D341Med (cell line): ENCODE data around the gene CABP4.

Source experiments
- DNase-seq: peaks from one replicate; pipeline ENCODE4 v3.0.0; 2012; ENCODE audit warnings: low spot score

The CABP4 gene

GRCh38 chr11:67435727-67436458 is 19.3 kb upstream of the CABP4 start:
- DNase-seq, result no peak

DNA sequence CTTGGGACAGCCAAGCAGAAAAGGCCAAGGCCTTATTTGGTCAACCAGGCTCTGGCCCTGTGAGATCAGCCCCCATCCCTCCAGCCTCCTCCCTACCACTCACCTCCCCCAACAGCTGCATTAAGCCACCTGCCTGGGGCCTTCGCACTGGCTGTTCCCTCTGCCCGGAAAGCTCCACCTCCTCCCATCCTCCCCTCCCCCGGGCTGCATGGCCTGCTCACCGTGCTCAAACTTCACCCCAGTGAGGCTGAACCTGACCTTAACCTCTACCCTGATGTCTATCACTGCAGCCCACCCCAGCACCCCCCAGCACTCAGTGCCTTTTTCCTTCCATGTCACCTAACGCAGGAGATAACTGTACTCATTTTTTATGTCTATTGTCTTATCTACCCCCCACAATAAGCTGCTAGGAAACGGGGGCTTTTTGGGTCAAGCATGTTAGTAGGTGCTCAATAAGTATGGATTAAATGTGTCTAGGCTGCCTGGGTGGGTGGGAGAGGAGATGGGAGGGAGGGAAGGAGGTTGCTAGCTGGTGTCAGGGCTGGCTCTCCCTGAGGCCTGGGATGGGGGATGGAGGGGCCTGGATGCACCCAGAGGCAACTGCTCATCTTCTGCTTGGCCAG is 18.6 kb upstream of the CABP4 start:
- DNase-seq, result no peak

- DNase-seq, result no peak
Measured at GRCh38 chr11:67437082-67437808, 17.9 kb upstream of the CABP4 start, which contains the start of gene PTPRCAP. TSS of gene PTPRCAP (minus strand) at chr11:67437682. CDS start at chr11:67437619, 63 bp downstream.

- DNase-seq, result no peak
Measured at GRCh38 chr11:67437809-67438157, 17.4 kb upstream of the CABP4 start.

- no peak for DNase-seq
Measured at GRCh38 chr11:67438158-67438902, 16.8 kb upstream of the CABP4 start.

- DNase-seq, result peak; percentile 58
Measured at GRCh38 chr11:67439321-67440228, 15.6 kb upstream of the CABP4 start.

GRCh38 chr11:67440229-67441097 is 14.7 kb upstream of the CABP4 start:
- no peak for DNase-seq

DNA sequence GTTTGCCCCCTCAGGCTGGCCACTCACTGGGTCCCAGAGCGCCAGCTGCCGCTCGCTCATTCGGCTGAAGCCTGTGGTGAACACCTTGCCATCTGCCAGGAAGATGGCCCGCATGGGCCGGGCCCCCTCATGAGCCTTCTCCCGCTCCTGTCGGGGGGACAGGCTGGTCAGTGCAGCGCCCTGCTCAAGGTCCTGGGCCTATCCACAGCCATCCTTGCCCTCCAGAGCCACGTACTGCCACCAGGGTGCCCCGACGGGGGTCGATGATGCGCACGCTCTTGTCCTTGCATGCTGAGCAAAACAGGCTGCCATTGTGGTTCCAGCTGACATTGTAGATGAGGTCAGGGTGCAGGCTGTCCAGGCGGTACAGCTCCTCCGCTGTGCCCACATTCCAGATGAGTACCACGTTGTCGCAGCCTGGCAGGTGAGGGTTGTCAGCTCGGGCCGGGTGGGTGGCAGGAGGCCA is 14.0 kb upstream of the CABP4 start:
- DNase-seq, result no peak

DNA sequence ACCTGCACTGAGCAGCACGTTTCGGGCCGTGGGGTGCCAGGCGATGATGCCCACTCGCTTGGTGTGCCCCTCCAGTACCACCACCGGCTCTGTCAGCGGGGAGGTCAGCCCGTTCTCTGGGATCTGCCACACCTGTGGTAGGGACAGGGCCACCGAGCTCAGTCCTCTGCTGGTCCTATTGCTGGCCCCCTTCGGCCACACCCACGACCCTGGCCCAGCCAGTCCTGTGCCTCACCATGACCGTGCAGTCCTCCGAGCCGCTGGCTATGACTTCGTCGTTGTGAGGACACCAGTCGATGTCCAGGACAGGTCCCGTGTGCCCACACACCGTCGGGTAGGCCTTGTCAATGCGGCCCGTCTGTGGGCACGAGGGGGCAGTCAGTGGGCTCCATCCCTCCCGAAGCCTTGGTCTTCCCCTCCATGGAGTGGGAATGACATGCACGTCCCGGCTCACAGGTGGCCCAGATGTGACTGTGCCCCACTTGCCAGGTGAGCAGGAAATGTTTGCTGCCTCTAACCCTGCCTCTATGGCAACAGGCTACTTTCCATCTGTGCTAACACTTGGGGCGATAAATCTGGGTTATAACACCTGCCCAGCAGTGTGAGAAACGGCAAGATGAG is 13.3 kb upstream of the CABP4 start:
- DNase-seq, result no peak

- DNase-seq, result no peak
Measured at GRCh38 chr11:67442504-67443404, 12.4 kb upstream of the CABP4 start.

- no peak for DNase-seq
Measured at GRCh38 chr11:67445515-67445914, 9.6 kb upstream of the CABP4 start.

DNA sequence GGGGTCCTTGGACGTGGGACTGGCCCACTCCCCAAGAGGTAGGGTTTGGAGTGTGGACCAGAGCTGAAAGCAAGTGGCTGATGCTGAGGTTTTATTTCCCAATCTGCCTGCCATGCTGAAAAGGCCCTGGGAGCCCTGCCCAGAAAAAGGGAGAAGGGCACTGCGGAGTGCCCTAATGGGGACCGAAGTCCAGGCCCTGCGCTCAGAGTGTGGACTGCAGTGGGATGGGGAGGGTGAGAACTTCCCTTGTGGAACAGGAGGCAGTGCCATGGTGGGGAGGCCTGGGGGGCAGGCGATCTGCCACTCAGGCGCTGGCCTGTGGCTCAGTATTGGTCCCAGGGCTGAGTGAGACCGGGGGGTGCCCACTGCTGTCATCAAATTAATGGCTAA is 6.9 kb upstream of the CABP4 start:
- no peak for DNase-seq

DNA sequence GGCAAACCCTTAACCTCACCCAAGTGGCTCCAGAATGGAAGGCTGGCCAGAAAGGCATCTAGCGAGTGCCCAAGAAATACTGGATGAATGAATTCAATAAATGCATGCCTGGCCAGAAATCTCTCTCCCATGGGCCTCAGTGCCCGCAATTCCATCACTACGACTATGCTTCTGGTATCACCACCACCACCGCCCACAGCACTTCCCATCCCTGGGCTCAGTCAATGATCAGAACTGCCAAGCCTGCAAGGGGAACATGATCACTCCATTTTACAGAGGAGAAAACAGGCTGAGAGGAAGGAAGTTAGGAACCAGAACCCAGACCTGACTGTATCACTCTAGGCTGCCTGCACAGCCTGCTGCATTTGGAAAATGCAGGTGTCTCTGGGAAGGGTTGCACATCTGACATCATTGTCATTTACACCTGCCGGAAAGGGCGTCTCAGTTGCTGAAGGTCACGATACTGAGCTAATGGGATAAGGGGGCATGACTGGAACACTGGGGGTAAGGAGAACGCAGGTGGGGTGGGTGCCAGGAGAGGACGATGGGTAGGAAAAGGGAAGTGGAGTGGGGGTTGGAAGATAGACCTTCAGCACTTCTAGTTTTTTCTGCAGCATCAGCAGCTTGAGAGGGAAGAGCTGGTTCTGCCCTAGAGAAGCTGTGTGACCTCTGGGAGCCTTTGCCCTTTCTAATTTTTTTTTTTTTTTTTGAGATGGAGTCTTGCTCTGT is 5.9 kb upstream of the CABP4 start:
- DNase-seq, result no peak

DNA sequence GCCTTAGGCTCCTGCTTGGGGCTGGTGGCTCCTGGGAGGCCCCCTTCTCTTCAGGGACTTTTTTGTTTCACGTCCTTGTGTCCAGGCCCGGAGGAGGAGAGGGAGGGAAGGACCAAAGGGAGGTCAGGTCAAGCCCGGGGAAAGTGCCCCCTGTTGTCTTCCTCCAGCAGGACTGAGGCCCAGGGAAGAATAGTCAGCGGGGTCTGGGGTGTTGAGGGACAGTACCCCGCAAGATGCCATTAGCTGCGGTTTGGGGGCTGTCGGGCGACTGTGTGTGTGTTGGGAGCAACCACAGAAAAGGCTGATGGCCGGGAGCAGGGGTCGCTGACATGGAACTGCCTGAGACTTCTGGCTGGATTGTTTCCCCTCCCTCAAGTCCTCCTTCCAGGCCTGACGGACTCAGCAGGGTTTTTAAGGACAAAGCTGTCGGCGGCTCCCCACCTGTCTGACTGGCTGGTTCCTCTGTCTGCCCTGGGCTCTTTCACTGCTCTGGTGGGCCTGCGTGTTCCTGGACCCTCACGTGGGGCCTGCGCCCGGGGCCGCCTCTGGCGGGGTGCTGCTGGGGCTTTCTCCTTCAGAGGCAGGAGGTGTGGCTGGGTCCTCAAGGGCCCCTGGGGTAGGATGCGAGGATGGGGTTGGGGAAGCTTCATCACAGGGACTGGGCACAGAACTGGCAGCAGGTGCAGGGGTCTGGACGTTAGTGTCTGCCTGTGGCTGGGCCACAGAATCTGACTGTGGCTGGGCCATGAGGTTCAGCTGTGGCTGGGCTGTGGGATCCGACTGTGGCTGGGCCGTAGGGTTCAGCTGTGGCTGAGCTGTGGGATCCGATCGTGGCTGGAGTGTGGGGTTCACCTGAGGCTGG is 4.1 kb upstream of the CABP4 start:
- no peak for DNase-seq

DNA sequence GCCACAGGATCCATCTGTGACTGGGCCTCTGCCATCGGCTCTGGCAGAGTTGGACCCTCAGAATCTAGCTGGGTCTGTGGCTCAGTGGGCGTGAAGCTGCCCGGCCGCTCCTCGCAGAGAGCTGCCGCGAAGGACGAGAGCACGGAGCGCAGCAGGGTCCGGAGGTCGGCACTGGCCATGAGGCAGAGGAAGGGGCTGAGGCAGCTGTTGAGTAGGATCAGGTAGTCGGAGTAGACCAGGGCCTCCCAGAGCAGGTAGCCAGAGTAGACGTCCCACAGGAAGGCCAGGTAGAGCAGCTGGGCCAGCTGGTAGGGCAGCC is 3.5 kb upstream of the CABP4 start:
- DNase-seq, result no peak

DNA sequence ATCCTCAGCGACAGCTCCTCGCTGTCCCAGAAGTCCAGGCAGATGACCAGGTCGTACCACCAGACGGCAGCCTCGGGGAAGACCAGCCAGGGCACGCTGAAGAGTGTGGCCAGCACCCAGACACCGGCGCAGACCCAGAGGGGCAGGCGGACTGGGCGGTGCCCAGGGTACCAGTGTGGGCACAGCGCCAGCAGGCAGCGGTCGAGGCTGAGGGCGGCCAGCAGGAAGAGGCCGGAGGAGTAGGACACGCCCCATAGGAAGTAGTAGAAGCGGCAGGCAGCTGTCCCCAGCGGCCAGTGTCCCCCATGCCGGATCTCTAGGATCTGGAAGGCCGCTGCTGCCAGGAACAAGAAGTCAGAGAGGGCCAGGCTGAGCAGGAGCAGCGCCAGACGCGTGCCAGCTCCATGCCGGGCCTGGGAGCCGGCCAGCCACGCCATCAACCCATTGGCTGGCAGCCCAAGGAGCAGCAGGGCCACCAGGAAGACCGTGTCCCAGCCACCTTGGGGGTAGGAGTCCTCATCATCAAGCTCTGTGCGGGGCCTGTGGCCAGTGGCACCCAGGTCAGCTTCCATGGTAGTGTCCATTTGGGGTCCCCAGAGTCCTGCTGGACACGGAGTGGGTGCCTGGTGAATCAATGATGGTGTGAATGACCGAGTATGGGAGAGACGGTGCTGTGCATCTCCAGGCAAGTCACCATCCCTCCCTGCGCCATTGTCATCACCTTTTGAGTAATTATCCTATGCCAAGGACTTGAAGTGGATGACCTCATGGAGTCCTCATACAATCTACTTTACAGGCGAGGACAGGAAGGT is 2.8 kb upstream of the CABP4 start, which contains the start of gene GPR152:
Gene GPR152, minus strand, starts transcription at position 589 of the 812 bp plus-strand sequence. Its CDS starts 5 bp downstream, at position 584.
- DNase-seq, result no peak
